CD8-positive, alpha-beta memory T cell (primary cell): ENCODE results near the gene ATG4C. TPM values are rescaled to one million over a fixed set of nuclear protein-coding genes. Genes with fewer than 3 reads are reported as not detected.

Experiments
- CTCF ChIA-PET: fragments of 350-600 bp; sonication (Branson Sonifier 250); formaldehyde crosslinking; loops from one replicate; lab custom pipeline; 2021; ENCODE audit warnings: antibody characterized with exemption; lab: Charles Lee
- POLR2A ChIA-PET: fragments of 350-600 bp; sonication (Branson Sonifier 250); formaldehyde crosslinking; loops from one replicate; lab custom pipeline; 2021; ENCODE audit warnings: antibody characterized with exemption; lab: Charles Lee
- DNase-seq, 5 donors: peaks; one replicate each; pipeline versions ENCODE4 v3.0.0 to v3.0.0-alpha.2; 2020 to 2022; ENCODE audit warnings: mixed read lengths in 1 of 5
- H3K27ac ChIP-seq: one replicate; pipeline ENCODE4 v1.7.0; 2013; ENCODE audit warnings: low read depth, mild to moderate bottlenecking, low read length, moderate library complexity
- H3K27me3 ChIP-seq: 2 replicates; pipeline ENCODE4 v1.7.0; 2013; ENCODE audit warnings: low read length, mild to moderate bottlenecking; ENCODE audit not compliant: insufficient read depth, poor library complexity, severe bottlenecking
- H3K36me3 ChIP-seq: 2 replicates; pipeline ENCODE4 v1.7.0; 2013; ENCODE audit warnings: mild to moderate bottlenecking, low read length, moderate library complexity; ENCODE audit not compliant: insufficient read depth
- H3K4me1 ChIP-seq: 2 replicates; pipeline ENCODE4 v1.7.0; 2013; ENCODE audit warnings: mild to moderate bottlenecking, low read length, moderate library complexity; ENCODE audit not compliant: insufficient read depth
- H3K4me3 ChIP-seq: 2 replicates; pipeline ENCODE4 v1.7.0; 2013; ENCODE audit warnings: mild to moderate bottlenecking, low read length
- H3K9me3 ChIP-seq: 2 replicates; pipeline ENCODE4 v1.7.0; 2013; ENCODE audit warnings: mild to moderate bottlenecking, low read length
- H3K27ac Mint-ChIP-seq, 8 donors: one replicate each; pipeline ENCODE4 v1.8.0; 2020 to 2021; ENCODE audit warnings: mixed read lengths in 8 of 8, mild to moderate bottlenecking in 6 of 8, inconsistent platforms in 3 of 8, moderate library complexity in 3 of 8
- H3K27me3 Mint-ChIP-seq, 2 donors: one replicate each; pipeline ENCODE4 v1.8.0; 2020 to 2021; ENCODE audit warnings: mixed read lengths in 2 of 2, mild to moderate bottlenecking in 1 of 2, moderate library complexity in 1 of 2
- H3K36me3 Mint-ChIP-seq, 3 donors: one replicate each; pipeline ENCODE4 v1.8.0; 2020 to 2021; ENCODE audit warnings: mixed read lengths in 3 of 3, inconsistent platforms in 1 of 3, mild to moderate bottlenecking in 1 of 3
- H3K4me1 Mint-ChIP-seq, 3 donors: one replicate each; pipeline ENCODE4 v1.8.0; 2020 to 2021; ENCODE audit warnings: mixed read lengths in 3 of 3, inconsistent platforms in 1 of 3, mild to moderate bottlenecking in 1 of 3
- H3K4me3 Mint-ChIP-seq, 7 donors: one replicate each; pipeline ENCODE4 v1.8.0; 2020 to 2021; ENCODE audit warnings: mixed read lengths in 7 of 7, mild to moderate bottlenecking in 6 of 7, moderate library complexity in 4 of 7, inconsistent platforms in 2 of 7
- H3K9me3 Mint-ChIP-seq, 5 donors: one replicate each; pipeline ENCODE4 v1.8.0; 2020 to 2022; ENCODE audit warnings: mixed read lengths in 5 of 5, mild to moderate bottlenecking in 3 of 5, moderate library complexity in 2 of 5, inconsistent platforms in 1 of 5
- polyA plus RNA-seq: library from polyadenylated mRNA; unstranded; fragments of 300-500 nt; fragmentation: Illumina TruSeq; gene quantifications from one replicate; pipeline ENCODE4 v1.2.3, GENCODE V29; 2021
- total RNA-seq, 2 experiments: library from RNA; stranded (reverse); gene quantifications; one replicate each; pipeline ENCODE4 v1.2.3, GENCODE V29; 2021

Gene ATG4C
- total and polyA plus RNA-seq, 3 experiments from 2014 or later: 13.4 to 20.0 (median 17.7) TPM

DNA sequence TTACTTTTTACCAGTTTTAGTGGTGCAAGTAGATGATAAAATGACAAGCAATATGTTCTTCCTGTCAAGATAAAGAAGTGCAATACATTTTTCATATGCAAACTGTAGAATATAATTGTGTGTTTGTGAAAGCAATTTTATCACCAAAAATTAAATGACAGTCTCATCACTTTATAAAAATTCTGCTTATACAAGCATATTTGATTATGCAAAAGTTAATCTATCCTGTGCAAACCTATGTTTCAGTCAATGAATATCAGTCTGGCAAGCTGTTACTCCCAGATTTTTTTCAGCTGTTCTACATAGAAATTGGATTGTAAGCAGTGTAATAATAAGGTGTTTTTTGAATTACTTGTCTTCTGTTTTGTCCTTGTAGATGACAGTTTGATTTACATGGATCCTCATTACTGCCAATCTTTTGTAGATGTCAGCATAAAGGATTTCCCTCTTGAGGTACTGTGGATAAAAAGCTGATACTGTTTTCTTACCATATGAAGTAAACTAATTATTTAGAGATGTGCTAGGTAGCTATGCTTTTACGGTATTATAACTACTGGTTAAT, 50.5 kb downstream of the ATG4C start:
- Mint-ChIP-seq H3K36me3 (peaks cover 0 to 38% (median 11%) of the 10 kb centered on the region in 3 donors), H3K27me3 (no peaks in the 10 kb centered on the region), H3K4me3 (no peak overlapping the region), H3K4me1 (no peaks in the 10 kb centered on the region), H3K9me3 (no peaks in the 10 kb centered on the region), H3K27ac (no peak overlapping the region)
- Histone ChIP-seq H3K27ac (no peak overlapping the region), H3K4me1 (no peaks in the 10 kb centered on the region), H3K4me3 (no peak overlapping the region), H3K36me3 (no peaks in the 10 kb centered on the region), H3K9me3 (no peaks in the 10 kb centered on the region), H3K27me3 (no peaks in the 10 kb centered on the region)
- ChIA-PET CTCF (no interaction called here), POLR2A (no interaction called here)
- DNase-seq: no peak

DNA sequence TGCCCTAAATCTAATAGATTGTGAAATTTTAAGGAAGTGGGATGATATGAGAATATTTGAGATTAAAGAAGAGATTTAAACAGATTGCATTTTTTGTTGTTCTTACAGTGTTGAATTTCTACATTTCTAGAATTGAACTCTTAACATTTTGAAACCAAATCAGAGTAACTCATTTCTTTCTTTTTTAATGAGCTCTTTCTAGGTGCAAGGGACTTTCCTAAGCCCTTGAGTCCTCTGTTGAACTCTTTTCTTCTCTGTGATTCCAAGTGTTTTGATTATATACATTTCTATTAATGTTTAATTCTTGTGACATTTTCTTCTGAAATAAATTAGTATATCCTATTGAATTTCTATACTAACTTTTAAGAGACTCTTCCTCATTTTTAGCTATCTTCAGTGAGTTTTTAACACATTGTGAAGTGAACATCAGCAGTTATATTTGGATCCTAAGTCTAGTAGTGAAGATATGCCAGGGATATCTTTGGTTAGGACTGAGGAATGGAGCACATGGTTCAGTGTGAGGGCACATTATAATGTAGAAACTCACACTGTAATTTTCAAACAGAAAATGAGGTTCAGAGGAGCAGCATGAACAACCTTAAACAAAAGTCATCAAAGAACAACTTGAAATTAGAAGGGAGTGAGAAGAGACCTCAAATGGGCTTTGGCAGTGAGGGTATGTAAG, 53.1 kb downstream of the ATG4C start:
- no peaks in the 10 kb centered on the region for H3K27me3 ChIP-seq
- H3K4me1 ChIP-seq: no peaks in the 10 kb centered on the region
- Mint-ChIP-seq H3K27ac (no peak overlapping the region), H3K4me3 (no peak overlapping the region), H3K9me3 (no peaks in the 10 kb centered on the region), H3K27me3 (no peaks in the 10 kb centered on the region), H3K36me3 (peaks cover 0 to 26% (median 7%) of the 10 kb centered on the region in 3 donors), H3K4me1 (peaks cover 0 to 3% (median 1%) of the 10 kb centered on the region in 3 donors)
- POLR2A ChIA-PET: no interaction called here
- no peak overlapping the region for H3K27ac ChIP-seq
- no peaks in the 10 kb centered on the region for H3K36me3 ChIP-seq
- H3K4me3 ChIP-seq: no peak overlapping the region
- H3K9me3 ChIP-seq: no peaks in the 10 kb centered on the region
- CTCF ChIA-PET: no interaction called here
- DNase-seq: no peak

DNA sequence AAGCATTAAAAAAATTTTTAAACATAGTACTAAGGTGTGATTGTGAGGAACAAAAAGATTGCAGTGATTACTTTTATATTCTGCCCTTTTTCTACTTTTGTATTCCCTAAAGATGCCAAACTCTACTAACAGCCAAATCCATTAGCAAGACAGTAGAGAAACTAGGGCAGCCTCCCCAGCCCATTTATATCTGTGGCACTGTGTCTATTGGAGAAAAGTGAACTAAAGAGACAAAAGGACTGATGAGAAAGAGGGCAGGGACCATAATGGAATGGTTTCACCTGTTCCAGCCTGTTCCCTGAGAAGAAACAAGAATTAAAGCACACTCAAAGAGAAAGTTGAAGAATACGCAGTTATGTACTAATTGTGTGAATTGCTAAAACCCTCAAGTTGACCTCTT, 56.6 kb downstream of the ATG4C start:
- Mint-ChIP-seq H3K27ac (peak overlapping the region in 1 of 8 donors; percentile 33), H3K27me3 (no peaks in the 10 kb centered on the region), H3K36me3 (peaks cover 0 to 19% (median 5%) of the 10 kb centered on the region in 3 donors), H3K4me1 (peaks cover 0 to 3% (median 1%) of the 10 kb centered on the region in 3 donors), H3K4me3 (no peak overlapping the region), H3K9me3 (no peaks in the 10 kb centered on the region)
- CTCF ChIA-PET: interaction anchor here (1.7 kb wide), 1 partner anchor 9 kb away, joined by 10 read pairs; no protein-coding TSS in a partner anchor
- no peak overlapping the region for H3K4me3 ChIP-seq
- H3K27ac ChIP-seq: no peak overlapping the region
- no peaks in the 10 kb centered on the region for H3K27me3 ChIP-seq
- no peaks in the 10 kb centered on the region for H3K9me3 ChIP-seq
- POLR2A ChIA-PET: no interaction called here
- DNase-seq: no peak
- no peaks in the 10 kb centered on the region for H3K4me1 ChIP-seq
- H3K36me3 ChIP-seq: no peaks in the 10 kb centered on the region

DNA sequence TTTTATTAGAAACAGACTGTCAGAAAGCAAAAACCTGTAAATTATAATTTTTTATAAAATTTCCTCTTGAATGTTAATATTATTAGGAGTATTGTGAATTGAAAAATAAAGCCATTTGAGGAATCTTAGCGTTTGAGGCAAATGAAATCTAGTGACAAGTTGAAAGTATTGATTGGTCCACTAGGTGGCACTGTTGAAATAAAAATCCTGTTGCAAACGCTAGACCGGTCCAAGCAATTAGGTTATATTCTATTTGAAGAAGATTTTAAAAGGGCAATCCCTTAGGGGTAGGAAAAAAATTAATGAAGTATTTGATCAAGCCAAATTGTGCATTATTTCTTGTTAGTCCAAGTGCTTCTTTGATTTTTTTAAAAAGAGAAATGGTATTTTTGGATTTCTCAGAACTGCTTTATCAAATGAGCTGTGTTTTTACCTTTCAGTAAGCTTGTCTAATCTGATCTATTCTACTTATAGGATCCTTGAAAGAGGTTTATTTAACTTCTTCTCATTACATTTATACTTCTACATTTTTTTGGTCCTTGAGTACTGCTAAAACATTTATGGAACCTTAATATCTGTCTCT, 57.7 kb downstream of the ATG4C start:
- no peaks in the 10 kb centered on the region for H3K36me3 ChIP-seq
- H3K4me1 ChIP-seq: no peaks in the 10 kb centered on the region
- H3K27ac ChIP-seq: no peak overlapping the region
- H3K27me3 ChIP-seq: no peaks in the 10 kb centered on the region
- H3K9me3 ChIP-seq: no peaks in the 10 kb centered on the region
- H3K4me1 Mint-ChIP-seq: peaks cover 0 to 3% (median 1%) of the 10 kb centered on the region in 3 donors
- no peak overlapping the region for H3K4me3 ChIP-seq
- no peaks in the 10 kb centered on the region for H3K9me3 Mint-ChIP-seq
- peaks cover 0 to 15% (median 5%) of the 10 kb centered on the region in 3 donors for H3K36me3 Mint-ChIP-seq
- H3K27me3 Mint-ChIP-seq: no peaks in the 10 kb centered on the region
- peak in 2 of 5 donors; percentile 21 to 33 for DNase-seq
- ChIA-PET POLR2A (no interaction called here), CTCF (interaction anchor here (0.8 to 2.2 kb wide), 6 partner anchors 10 to 696 kb away, joined by 3 to 10 read pairs (median 4); partner anchors contain the start of gene ATG4C)
- no peak overlapping the region for H3K4me3 Mint-ChIP-seq
- H3K27ac Mint-ChIP-seq: no peak overlapping the region

DNA sequence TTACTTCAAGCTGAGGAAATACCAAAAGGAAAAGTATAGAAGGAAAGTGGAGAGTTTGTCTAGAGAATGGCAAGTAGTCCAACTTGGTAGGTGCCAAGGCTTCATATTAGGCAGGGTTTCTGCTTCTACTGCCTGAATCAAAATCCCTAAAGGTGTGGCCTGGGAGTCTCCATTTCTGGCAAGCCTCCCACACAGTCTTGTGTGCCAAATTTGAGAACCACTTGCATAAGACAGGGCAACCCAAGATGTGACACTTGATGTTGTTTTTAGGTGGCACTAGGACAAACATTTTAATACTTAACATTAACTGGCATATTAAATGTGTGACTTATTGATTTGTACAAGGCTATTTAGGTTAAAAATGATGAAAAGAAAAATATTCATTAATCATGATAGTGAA, 60.1 kb downstream of the ATG4C start:
- Histone ChIP-seq H3K4me3 (no peak overlapping the region), H3K4me1 (no peaks in the 10 kb centered on the region), H3K36me3 (no peaks in the 10 kb centered on the region), H3K27me3 (no peaks in the 10 kb centered on the region), H3K9me3 (no peaks in the 10 kb centered on the region), H3K27ac (no peak overlapping the region)
- POLR2A ChIA-PET: no interaction called here
- H3K27ac Mint-ChIP-seq: peak overlapping the region in 1 of 8 donors; percentile 5
- H3K4me3 Mint-ChIP-seq: no peak overlapping the region
- no peaks in the 10 kb centered on the region for H3K27me3 Mint-ChIP-seq
- peaks cover 0 to 3% (median 1%) of the 10 kb centered on the region in 3 donors for H3K4me1 Mint-ChIP-seq
- CTCF ChIA-PET: no interaction called here
- peaks cover 0 to 9% (median 3%) of the 10 kb centered on the region in 3 donors for H3K36me3 Mint-ChIP-seq
- H3K9me3 Mint-ChIP-seq: no peaks in the 10 kb centered on the region
- no peak for DNase-seq

DNA sequence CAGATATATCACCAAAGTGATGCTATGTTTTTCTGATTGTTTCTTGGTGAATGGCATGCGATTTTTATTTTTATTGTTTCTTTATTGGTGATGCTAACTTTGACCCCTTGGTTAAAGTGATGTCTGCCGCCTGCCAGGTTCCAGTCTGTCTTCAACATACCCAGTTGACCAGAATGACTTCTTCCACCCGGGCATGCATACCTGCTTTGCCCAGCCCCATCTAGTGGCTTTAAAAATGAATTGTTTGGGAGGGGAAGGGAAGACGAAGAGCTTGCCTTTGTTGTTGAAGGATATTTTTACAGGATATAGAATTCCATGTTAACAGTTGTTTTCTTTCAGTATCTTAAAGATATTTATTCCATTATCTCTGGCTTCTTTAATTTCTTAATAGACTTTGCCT, 65.1 kb downstream of the ATG4C start:
- H3K27me3 Mint-ChIP-seq: no peaks in the 10 kb centered on the region
- Histone ChIP-seq H3K27me3 (no peaks in the 10 kb centered on the region), H3K36me3 (no peaks in the 10 kb centered on the region), H3K4me1 (no peaks in the 10 kb centered on the region), H3K9me3 (no peaks in the 10 kb centered on the region), H3K4me3 (no peak overlapping the region), H3K27ac (no peak overlapping the region)
- DNase-seq: no peak
- H3K9me3 Mint-ChIP-seq: no peaks in the 10 kb centered on the region
- no peak overlapping the region for H3K4me3 Mint-ChIP-seq
- H3K36me3 Mint-ChIP-seq: peaks cover 0 to 23% (median 9%) of the 10 kb centered on the region in 3 donors
- peak overlapping the region in 1 of 8 donors; percentile 1 for H3K27ac Mint-ChIP-seq
- ChIA-PET CTCF (no interaction called here), POLR2A (no interaction called here)
- H3K4me1 Mint-ChIP-seq: no peaks in the 10 kb centered on the region

DNA sequence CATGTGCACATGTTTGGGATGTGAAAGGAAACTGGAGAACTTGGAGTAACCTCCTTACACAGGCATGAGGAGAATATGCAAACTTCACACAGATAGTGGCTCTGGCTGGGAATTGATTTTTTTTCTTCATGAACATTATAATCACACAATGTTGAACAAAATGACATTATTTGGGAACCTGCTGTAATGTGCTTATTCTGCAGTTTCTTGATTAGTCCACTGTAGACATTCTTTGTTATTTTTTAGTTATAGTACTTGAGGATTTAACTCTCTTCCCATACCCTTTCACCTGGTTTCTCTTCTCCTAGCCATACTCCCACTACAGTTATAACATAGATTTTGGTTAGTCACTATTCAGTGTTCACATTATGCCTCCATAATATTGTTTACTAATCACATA, 68.3 kb downstream of the ATG4C start:
- H3K27me3 ChIP-seq: no peaks in the 10 kb centered on the region
- H3K27ac Mint-ChIP-seq: no peak overlapping the region
- ChIA-PET POLR2A (no interaction called here), CTCF (no interaction called here)
- no peaks in the 10 kb centered on the region for H3K9me3 ChIP-seq
- peaks cover 0 to 42% (median 11%) of the 10 kb centered on the region in 3 donors for H3K36me3 Mint-ChIP-seq
- no peak for DNase-seq
- no peak overlapping the region for H3K27ac ChIP-seq
- H3K27me3 Mint-ChIP-seq: no peaks in the 10 kb centered on the region
- H3K9me3 Mint-ChIP-seq: no peaks in the 10 kb centered on the region
- H3K4me1 Mint-ChIP-seq: no peaks in the 10 kb centered on the region
- no peak overlapping the region for H3K4me3 Mint-ChIP-seq
- no peaks in the 10 kb centered on the region for H3K4me1 ChIP-seq
- H3K4me3 ChIP-seq: no peak overlapping the region
- H3K36me3 ChIP-seq: no peaks in the 10 kb centered on the region

DNA sequence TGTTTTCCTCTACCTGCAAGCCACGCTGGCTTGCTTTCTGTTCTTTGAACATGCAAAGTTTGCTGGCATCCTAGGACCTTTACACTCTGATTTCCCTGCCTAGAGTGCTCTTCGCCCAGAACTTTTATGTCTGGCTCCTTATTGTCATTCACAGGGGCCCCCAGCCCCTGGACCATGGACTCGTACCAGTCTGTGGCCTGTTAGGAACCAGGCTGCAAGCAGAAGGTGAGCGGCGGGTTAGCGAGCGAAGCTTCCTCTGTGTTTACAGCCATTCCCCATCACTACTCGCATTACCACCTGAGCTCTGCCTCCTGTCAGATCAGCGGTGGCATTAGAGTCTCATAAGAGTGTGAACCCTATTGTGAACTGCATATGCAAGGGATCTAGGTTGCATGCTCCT, 73.0 kb downstream of the ATG4C start:
- H3K27me3 ChIP-seq: no peaks in the 10 kb centered on the region
- no peak for DNase-seq
- H3K4me1 Mint-ChIP-seq: no peaks in the 10 kb centered on the region
- no peak overlapping the region for H3K4me3 ChIP-seq
- H3K27me3 Mint-ChIP-seq: no peaks in the 10 kb centered on the region
- ChIA-PET CTCF (no interaction called here), POLR2A (no interaction called here)
- H3K27ac ChIP-seq: no peak overlapping the region
- no peaks in the 10 kb centered on the region for H3K9me3 ChIP-seq
- H3K9me3 Mint-ChIP-seq: no peaks in the 10 kb centered on the region
- no peak overlapping the region for H3K4me3 Mint-ChIP-seq
- no peaks in the 10 kb centered on the region for H3K4me1 ChIP-seq
- no peak overlapping the region for H3K27ac Mint-ChIP-seq
- peaks cover 0 to 43% (median 10%) of the 10 kb centered on the region in 3 donors for H3K36me3 Mint-ChIP-seq
- H3K36me3 ChIP-seq: no peaks in the 10 kb centered on the region
